Measurements from ENCODE around the gene CDK14. TPM values are rescaled to one million over a fixed set of nuclear protein-coding genes. Genes with fewer than 3 reads are reported as not detected.

Gene CDK14
- total RNA-seq, 1 donor, result 39.1 TPM

DNA sequence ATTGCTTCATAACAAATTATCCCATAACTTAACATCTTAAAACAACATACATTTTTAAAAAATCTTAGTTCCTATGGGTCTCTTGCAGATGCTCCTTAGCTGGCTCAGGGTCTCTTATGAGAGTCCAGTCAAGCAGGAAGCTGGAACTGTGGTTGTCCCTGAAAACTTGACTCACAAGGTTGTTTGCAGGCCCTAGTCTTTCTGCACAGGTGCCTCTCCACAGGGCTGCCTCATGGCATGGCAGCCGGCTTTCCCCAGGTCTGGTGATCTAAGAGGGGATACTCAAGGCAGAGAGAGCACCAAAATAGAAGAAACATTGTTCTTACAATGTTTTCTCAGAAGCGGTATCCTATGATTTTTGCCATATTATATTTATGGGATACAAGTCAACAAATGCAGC lies 127.1 kb downstream of the CDK14 start:
- DNase-seq (ENCODE audit: insufficient read length, low spot score, missing footprints), result no peak
- Histone ChIP-seq H3K27ac (ENCODE audit: low read depth, low read length) (no peak overlapping the region), H3K4me3 (ENCODE audit: insufficient read depth, low read length) (no peak overlapping the region), H3K4me2 (ENCODE audit: insufficient read depth, low read length) (no peak overlapping the region), H4K20me1 (ENCODE audit: insufficient read depth, low read length) (no peaks in the 10 kb centered on the region), H3K79me2 (ENCODE audit: insufficient read depth, low read length) (peaks cover 58% of the 10 kb centered on the region), H3K27me3 (ENCODE audit: insufficient read depth, low read length) (no peaks in the 10 kb centered on the region), H3K36me3 (ENCODE audit: insufficient read depth, low read length) (no peaks in the 10 kb centered on the region), H3K9me3 (ENCODE audit: low read depth, low read length) (no peaks in the 10 kb centered on the region), H3K4me1 (ENCODE audit: insufficient read depth, low read length) (peaks cover 39% of the 10 kb centered on the region), H2AFZ (ENCODE audit: low read length) (no peak overlapping the region)
- TF ChIP-seq, protein P1, sequence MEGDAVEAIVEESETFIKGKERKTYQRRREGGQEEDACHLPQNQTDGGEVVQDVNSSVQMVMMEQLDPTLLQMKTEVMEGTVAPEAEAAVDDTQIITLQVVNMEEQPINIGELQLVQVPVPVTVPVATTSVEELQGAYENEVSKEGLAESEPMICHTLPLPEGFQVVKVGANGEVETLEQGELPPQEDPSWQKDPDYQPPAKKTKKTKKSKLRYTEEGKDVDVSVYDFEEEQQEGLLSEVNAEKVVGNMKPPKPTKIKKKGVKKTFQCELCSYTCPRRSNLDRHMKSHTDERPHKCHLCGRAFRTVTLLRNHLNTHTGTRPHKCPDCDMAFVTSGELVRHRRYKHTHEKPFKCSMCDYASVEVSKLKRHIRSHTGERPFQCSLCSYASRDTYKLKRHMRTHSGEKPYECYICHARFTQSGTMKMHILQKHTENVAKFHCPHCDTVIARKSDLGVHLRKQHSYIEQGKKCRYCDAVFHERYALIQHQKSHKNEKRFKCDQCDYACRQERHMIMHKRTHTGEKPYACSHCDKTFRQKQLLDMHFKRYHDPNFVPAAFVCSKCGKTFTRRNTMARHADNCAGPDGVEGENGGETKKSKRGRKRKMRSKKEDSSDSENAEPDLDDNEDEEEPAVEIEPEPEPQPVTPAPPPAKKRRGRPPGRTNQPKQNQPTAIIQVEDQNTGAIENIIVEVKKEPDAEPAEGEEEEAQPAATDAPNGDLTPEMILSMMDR (IDR thresholded peaks at IDR 0.05; ENCODE audit: extremely low read depth, low read depth, low read length), result no peak

DNA sequence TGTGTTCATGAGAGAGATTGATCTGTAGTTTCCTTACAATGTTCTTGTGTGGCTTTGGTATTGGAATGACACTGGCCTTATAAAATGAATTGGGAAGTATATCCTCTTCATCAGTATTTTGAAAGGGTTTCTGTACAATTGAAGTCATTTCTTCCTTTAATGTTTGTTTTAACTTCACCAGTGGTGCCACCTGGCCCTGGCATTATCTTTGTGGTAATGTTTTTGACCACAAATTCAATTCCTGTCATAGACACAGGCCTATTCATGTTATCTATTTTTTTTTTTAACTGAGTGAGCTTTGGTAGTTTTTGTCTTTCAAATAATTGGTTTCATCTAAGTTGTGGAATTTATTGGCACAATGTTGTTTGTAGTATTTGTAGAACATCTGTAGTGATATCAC lies 127.7 kb downstream of the CDK14 start:
- Histone ChIP-seq H2AFZ (ENCODE audit: low read length) (no peak overlapping the region), H4K20me1 (ENCODE audit: insufficient read depth, low read length) (no peaks in the 10 kb centered on the region), H3K79me2 (ENCODE audit: insufficient read depth, low read length) (peaks cover 56% of the 10 kb centered on the region), H3K27me3 (ENCODE audit: insufficient read depth, low read length) (no peaks in the 10 kb centered on the region), H3K36me3 (ENCODE audit: insufficient read depth, low read length) (no peaks in the 10 kb centered on the region), H3K9me3 (ENCODE audit: low read depth, low read length) (no peaks in the 10 kb centered on the region), H3K27ac (ENCODE audit: low read depth, low read length) (no peak overlapping the region), H3K4me1 (ENCODE audit: insufficient read depth, low read length) (peaks cover 39% of the 10 kb centered on the region), H3K4me3 (ENCODE audit: insufficient read depth, low read length) (no peak overlapping the region), H3K4me2 (ENCODE audit: insufficient read depth, low read length) (no peak overlapping the region)
- no peak for DNase-seq (ENCODE audit: insufficient read length, low spot score, missing footprints)
- TF ChIP-seq, protein P1 (IDR thresholded peaks at IDR 0.05; ENCODE audit: extremely low read depth, low read depth, low read length), result no peak

DNA sequence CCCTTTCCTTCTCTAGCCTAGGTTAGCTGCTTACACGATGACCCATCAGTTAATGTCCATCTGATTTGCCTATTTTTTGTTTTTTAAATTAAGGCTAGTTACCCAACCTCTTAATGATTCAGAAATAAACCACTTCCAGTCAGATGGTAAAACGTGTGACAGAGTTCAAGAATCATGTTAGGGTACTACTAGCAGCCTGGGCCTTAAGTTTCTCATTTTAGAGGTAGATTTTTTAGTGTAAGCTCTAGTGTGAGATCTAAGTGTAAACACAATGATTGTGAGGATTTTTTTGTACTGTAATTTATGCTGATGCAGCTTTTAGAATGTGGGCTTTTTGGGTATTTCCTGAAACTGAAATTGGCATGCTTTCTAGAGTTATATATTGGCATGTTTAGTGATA lies 130.0 kb downstream of the CDK14 start:
- H3K36me3 ChIP-seq (ENCODE audit: insufficient read depth, low read length), result no peaks in the 10 kb centered on the region
- H3K27me3 ChIP-seq (ENCODE audit: insufficient read depth, low read length), result no peaks in the 10 kb centered on the region
- TF ChIP-seq, protein P1 (IDR thresholded peaks at IDR 0.05; ENCODE audit: extremely low read depth, low read depth, low read length), result no peak
- H3K79me2 ChIP-seq (ENCODE audit: insufficient read depth, low read length), result peaks cover 64% of the 10 kb centered on the region
- peaks cover 34% of the 10 kb centered on the region for H3K4me1 ChIP-seq (ENCODE audit: insufficient read depth, low read length)
- H4K20me1 ChIP-seq (ENCODE audit: insufficient read depth, low read length), result no peaks in the 10 kb centered on the region
- H3K4me3 ChIP-seq (ENCODE audit: insufficient read depth, low read length), result peak overlapping the region; percentile 25
- DNase-seq (ENCODE audit: insufficient read length, low spot score, missing footprints), result no peak
- H3K27ac ChIP-seq (ENCODE audit: low read depth, low read length), result peak overlapping the region; percentile 43
- H3K4me2 ChIP-seq (ENCODE audit: insufficient read depth, low read length), result peak overlapping the region; percentile 54
- no peaks in the 10 kb centered on the region for H3K9me3 ChIP-seq (ENCODE audit: low read depth, low read length)
- H2AFZ ChIP-seq (ENCODE audit: low read length), result no peak overlapping the region

DNA sequence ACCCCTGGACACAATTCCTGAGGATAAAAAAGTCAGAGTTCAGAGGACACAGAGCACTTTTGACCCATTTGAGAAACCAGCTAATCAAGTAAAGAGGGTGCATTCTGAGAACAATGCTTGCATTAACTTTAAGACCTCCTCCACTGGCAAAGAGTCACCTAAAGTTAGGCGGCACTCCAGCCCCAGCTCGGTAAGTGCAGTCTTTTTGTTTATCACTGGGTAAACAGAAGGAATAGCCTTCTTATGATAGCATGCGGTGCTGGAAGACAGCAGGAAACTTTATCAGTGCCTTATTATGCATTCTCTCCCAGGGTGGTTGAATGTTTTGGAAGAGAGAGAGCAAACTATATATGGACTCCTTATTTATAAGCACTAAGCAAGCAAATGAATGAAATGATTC lies 130.5 kb downstream of the CDK14 start:
- Histone ChIP-seq H3K27me3 (ENCODE audit: insufficient read depth, low read length) (no peaks in the 10 kb centered on the region), H3K4me1 (ENCODE audit: insufficient read depth, low read length) (peaks cover 29% of the 10 kb centered on the region), H4K20me1 (ENCODE audit: insufficient read depth, low read length) (no peaks in the 10 kb centered on the region), H3K9me3 (ENCODE audit: low read depth, low read length) (no peaks in the 10 kb centered on the region), H3K36me3 (ENCODE audit: insufficient read depth, low read length) (no peaks in the 10 kb centered on the region), H3K79me2 (ENCODE audit: insufficient read depth, low read length) (peaks cover 66% of the 10 kb centered on the region), H3K4me3 (ENCODE audit: insufficient read depth, low read length) (peak overlapping the region; percentile 25), H2AFZ (ENCODE audit: low read length) (no peak overlapping the region), H3K4me2 (ENCODE audit: insufficient read depth, low read length) (peak overlapping the region; percentile 54), H3K27ac (ENCODE audit: low read depth, low read length) (peak overlapping the region; percentile 43)
- TF ChIP-seq, protein P1 (IDR thresholded peaks at IDR 0.05; ENCODE audit: extremely low read depth, low read depth, low read length), result no peak
- peak; percentile 69 for DNase-seq (ENCODE audit: insufficient read length, low spot score, missing footprints)
